GM12878 (cell line): ENCODE data around the gene CELF6. TPM values are rescaled to one million over a fixed set of nuclear protein-coding genes. Genes with fewer than 3 reads are reported as not detected.
A peak's percentile ranks its signal among the peaks of the same experiment; 100 is the strongest.

Source experiments
- ATF7 ChIP-seq: fragments of 450-650 bp; IDR thresholded peaks from 2 replicates; pipeline ENCODE4 v1.6.1; 2016; ENCODE audit warnings: low read depth, mild to moderate bottlenecking
- CBFB ChIP-seq: IDR thresholded peaks from 2 replicates; pipeline ENCODE4 v1.6.1; 2016; ENCODE audit warnings: antibody characterized with exemption, low read depth
- EP300 ChIP-seq, 2 experiments: fragments of 150-350 bp in 1 of 2; IDR thresholded peaks; 2 replicates each; pipeline ENCODE4 v1.6.1; 2011 to 2012; ENCODE audit warnings: low read depth in 2 of 2, low read length in 2 of 2, borderline replicate concordance in 1 of 2, improper control_type of control experiment in 1 of 2, inconsistent platforms in 1 of 2; ENCODE audit not compliant: control insufficient read depth in 1 of 2
- HDAC2 ChIP-seq: fragments of 200-600 bp; sonication (generic); IDR thresholded peaks from 2 replicates; pipeline ENCODE4 v1.6.1; 2017
- NR2C1 ChIP-seq: fragments of 450-650 bp; IDR thresholded peaks from 2 replicates; pipeline ENCODE4 v1.6.1; 2017; ENCODE audit warnings: antibody characterized with exemption, mild to moderate bottlenecking, moderate library complexity
- POLR2AphosphoS2 ChIP-seq: IDR thresholded peaks from 2 replicates; pipeline ENCODE4 v1.6.1; 2011; ENCODE audit warnings: low read depth, mild to moderate bottlenecking, low read length, improper control_type of control experiment, moderate library complexity
- POU2F2 ChIP-seq: IDR thresholded peaks from 3 replicates; pipeline ENCODE4 v1.6.1; 2011; ENCODE audit warnings: low read depth, mild to moderate bottlenecking, low read length, borderline replicate concordance
- WRNIP1 ChIP-seq: IDR thresholded peaks from 2 replicates; pipeline ENCODE4 v1.6.1; 2011; ENCODE audit warnings: low read depth, low read length, improper control_type of control experiment, borderline replicate concordance
- ZNF384 ChIP-seq: IDR thresholded peaks from 2 replicates; pipeline ENCODE4 v1.6.1; 2012; ENCODE audit warnings: low read depth, mild to moderate bottlenecking, low read length, improper control_type of control experiment, borderline replicate concordance
- polyA plus RNA-seq, 11 experiments: library from polyadenylated mRNA; depleted of rRNA in 4 of 11; unstranded in 6 of 11; stranded (reverse) in 5 of 11; fragments of >200 nt; fragmentation: Nextera tagmentation in 4 of 11; fragmentation: Illumina TruSeq in 1 of 11; extraction: Ambion mirVana in 4 of 11; extraction: Trizol in 1 of 11; gene quantifications; 1 replicate in 1 of 11; 2 replicates in 10 of 11; pipeline versions ENCODE4 v1.2.1 to v1.2.3, GENCODE V29; 2011 to 2016; ENCODE audit warnings: inconsistent platforms in 2 of 11, missing spikeins in 2 of 11, low read depth in 1 of 11
- total RNA-seq, 4 experiments: library from RNA; depleted of rRNA in 3 of 4; stranded (reverse); fragments of >200 nt in 3 of 4; fragmentation: Illumina TruSeq in 1 of 4; extraction: Trizol in 1 of 4; gene quantifications; 2 replicates each; pipeline versions ENCODE4 v1.2.1 to v1.2.3, GENCODE V29; 2013 to 2021
- TF ChIP-seq, protein P1 (sequence below): fragments of 150-350 bp; IDR thresholded peaks from 2 replicates; pipeline ENCODE4 v1.6.1; 2016; ENCODE audit warnings: low read depth, low read length
- TF ChIP-seq, protein P2 (sequence below): fragments of 150-350 bp; IDR thresholded peaks from 2 replicates; pipeline ENCODE4 v1.6.1; 2014; ENCODE audit warnings: mild to moderate bottlenecking, low read depth, low read length
- TF ChIP-seq, protein P3 (sequence below): IDR thresholded peaks from 2 replicates; pipeline ENCODE4 v1.6.1; 2012; ENCODE audit warnings: mild to moderate bottlenecking, low read depth, low read length
- TF ChIP-seq, protein P4 (sequence below): fragments of 450-650 bp; IDR thresholded peaks from 2 replicates; pipeline ENCODE4 v1.6.1; 2014; ENCODE audit warnings: mild to moderate bottlenecking
- TF ChIP-seq, protein P5 (sequence below), 3 experiments: IDR thresholded peaks in 2 of 3; conservative IDR thresholded peaks in 1 of 3; 2 replicates each; pipeline ENCODE4 v1.5.1; 2011; ENCODE audit warnings: low read depth in 3 of 3, low read length in 3 of 3, mild to moderate bottlenecking in 3 of 3, control low read depth in 2 of 3, moderate library complexity in 2 of 3, inconsistent platforms in 1 of 3, mixed read lengths in 1 of 3; ENCODE audit not compliant: control insufficient read depth in 2 of 3, insufficient read depth in 1 of 3; ENCODE audit errors: extremely low read depth in 1 of 3

The CELF6 gene
- total and polyA plus RNA-seq, 10 of the 15 experiments (the other 5 are each of a cell fraction or from before 2014, with no cell fraction given): 0.06 to 0.54 (median 0.23) TPM; not detected in 1

DNA sequence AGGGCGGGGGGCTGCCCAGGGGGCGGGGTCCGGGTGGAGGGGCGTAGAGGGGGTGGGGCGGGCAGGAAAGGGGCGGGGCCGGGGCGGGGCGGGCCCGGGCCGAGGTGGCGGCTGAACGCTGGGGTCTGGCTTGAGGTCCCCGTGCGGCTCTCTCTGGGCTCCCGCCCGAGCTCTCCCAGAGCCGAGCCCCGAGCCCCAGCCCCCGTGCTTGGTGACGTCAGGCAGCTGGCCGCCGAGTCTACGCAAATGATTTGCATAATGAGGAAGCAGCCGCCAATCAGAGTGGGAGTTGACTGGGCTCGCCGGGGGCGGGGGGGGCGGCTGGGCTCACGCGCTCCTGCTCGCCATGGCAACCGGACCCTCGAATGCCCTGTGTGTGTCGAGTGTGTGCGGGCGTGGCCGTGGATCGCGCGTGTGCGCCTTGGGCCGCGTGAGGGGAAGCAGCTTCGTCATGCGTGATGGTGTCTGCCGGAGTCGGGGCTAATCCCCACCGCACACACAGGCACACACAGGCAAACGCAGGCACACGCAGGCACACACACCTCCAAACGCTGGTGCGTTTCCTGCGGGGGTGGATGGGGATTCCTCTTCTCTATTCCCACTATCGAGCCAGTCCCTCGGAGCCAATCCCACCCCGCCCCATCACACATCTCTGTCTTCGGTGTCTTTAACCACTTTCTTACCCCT is at the start of gene CELF6 (continued):
- no peak for TF ChIP-seq CBFB
- no peak for TF ChIP-seq HDAC2
- no peak for TF ChIP-seq POLR2AphosphoS2
- TF ChIP-seq ZNF384: no peak
- TF ChIP-seq, protein P1, sequence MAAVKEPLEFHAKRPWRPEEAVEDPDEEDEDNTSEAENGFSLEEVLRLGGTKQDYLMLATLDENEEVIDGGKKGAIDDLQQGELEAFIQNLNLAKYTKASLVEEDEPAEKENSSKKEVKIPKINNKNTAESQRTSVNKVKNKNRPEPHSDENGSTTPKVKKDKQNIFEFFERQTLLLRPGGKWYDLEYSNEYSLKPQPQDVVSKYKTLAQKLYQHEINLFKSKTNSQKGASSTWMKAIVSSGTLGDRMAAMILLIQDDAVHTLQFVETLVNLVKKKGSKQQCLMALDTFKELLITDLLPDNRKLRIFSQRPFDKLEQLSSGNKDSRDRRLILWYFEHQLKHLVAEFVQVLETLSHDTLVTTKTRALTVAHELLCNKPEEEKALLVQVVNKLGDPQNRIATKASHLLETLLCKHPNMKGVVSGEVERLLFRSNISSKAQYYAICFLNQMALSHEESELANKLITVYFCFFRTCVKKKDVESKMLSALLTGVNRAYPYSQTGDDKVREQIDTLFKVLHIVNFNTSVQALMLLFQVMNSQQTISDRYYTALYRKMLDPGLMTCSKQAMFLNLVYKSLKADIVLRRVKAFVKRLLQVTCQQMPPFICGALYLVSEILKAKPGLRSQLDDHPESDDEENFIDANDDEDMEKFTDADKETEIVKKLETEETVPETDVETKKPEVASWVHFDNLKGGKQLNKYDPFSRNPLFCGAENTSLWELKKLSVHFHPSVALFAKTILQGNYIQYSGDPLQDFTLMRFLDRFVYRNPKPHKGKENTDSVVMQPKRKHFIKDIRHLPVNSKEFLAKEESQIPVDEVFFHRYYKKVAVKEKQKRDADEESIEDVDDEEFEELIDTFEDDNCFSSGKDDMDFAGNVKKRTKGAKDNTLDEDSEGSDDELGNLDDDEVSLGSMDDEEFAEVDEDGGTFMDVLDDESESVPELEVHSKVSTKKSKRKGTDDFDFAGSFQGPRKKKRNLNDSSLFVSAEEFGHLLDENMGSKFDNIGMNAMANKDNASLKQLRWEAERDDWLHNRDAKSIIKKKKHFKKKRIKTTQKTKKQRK: no peak
- TF ChIP-seq, protein P2, sequence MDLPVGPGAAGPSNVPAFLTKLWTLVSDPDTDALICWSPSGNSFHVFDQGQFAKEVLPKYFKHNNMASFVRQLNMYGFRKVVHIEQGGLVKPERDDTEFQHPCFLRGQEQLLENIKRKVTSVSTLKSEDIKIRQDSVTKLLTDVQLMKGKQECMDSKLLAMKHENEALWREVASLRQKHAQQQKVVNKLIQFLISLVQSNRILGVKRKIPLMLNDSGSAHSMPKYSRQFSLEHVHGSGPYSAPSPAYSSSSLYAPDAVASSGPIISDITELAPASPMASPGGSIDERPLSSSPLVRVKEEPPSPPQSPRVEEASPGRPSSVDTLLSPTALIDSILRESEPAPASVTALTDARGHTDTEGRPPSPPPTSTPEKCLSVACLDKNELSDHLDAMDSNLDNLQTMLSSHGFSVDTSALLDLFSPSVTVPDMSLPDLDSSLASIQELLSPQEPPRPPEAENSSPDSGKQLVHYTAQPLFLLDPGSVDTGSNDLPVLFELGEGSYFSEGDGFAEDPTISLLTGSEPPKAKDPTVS: no peak
- TF ChIP-seq, protein P3, sequence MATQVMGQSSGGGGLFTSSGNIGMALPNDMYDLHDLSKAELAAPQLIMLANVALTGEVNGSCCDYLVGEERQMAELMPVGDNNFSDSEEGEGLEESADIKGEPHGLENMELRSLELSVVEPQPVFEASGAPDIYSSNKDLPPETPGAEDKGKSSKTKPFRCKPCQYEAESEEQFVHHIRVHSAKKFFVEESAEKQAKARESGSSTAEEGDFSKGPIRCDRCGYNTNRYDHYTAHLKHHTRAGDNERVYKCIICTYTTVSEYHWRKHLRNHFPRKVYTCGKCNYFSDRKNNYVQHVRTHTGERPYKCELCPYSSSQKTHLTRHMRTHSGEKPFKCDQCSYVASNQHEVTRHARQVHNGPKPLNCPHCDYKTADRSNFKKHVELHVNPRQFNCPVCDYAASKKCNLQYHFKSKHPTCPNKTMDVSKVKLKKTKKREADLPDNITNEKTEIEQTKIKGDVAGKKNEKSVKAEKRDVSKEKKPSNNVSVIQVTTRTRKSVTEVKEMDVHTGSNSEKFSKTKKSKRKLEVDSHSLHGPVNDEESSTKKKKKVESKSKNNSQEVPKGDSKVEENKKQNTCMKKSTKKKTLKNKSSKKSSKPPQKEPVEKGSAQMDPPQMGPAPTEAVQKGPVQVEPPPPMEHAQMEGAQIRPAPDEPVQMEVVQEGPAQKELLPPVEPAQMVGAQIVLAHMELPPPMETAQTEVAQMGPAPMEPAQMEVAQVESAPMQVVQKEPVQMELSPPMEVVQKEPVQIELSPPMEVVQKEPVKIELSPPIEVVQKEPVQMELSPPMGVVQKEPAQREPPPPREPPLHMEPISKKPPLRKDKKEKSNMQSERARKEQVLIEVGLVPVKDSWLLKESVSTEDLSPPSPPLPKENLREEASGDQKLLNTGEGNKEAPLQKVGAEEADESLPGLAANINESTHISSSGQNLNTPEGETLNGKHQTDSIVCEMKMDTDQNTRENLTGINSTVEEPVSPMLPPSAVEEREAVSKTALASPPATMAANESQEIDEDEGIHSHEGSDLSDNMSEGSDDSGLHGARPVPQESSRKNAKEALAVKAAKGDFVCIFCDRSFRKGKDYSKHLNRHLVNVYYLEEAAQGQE: no peak
- TF ChIP-seq NR2C1: no peak
- TF ChIP-seq EP300 (IDR thresholded peaks at IDR 0.05; ENCODE audit: borderline replicate concordance in 1 of 2, control insufficient read depth in 1 of 2, low read depth in 2 of 2, low read length in 2 of 2): no peak
- TF ChIP-seq WRNIP1: no peak
- TF ChIP-seq, protein P4, sequence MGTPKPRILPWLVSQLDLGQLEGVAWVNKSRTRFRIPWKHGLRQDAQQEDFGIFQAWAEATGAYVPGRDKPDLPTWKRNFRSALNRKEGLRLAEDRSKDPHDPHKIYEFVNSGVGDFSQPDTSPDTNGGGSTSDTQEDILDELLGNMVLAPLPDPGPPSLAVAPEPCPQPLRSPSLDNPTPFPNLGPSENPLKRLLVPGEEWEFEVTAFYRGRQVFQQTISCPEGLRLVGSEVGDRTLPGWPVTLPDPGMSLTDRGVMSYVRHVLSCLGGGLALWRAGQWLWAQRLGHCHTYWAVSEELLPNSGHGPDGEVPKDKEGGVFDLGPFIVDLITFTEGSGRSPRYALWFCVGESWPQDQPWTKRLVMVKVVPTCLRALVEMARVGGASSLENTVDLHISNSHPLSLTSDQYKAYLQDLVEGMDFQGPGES: no peak
- TF ChIP-seq POU2F2: peak; percentile 93
- TF ChIP-seq, protein P5, sequence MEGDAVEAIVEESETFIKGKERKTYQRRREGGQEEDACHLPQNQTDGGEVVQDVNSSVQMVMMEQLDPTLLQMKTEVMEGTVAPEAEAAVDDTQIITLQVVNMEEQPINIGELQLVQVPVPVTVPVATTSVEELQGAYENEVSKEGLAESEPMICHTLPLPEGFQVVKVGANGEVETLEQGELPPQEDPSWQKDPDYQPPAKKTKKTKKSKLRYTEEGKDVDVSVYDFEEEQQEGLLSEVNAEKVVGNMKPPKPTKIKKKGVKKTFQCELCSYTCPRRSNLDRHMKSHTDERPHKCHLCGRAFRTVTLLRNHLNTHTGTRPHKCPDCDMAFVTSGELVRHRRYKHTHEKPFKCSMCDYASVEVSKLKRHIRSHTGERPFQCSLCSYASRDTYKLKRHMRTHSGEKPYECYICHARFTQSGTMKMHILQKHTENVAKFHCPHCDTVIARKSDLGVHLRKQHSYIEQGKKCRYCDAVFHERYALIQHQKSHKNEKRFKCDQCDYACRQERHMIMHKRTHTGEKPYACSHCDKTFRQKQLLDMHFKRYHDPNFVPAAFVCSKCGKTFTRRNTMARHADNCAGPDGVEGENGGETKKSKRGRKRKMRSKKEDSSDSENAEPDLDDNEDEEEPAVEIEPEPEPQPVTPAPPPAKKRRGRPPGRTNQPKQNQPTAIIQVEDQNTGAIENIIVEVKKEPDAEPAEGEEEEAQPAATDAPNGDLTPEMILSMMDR (IDR thresholded peaks at IDR 0.05 in 2 of 3, conservative IDR thresholded peaks at IDR 0.05 in 1 of 3; ENCODE audit: control insufficient read depth in 2 of 3, extremely low read depth in 1 of 3, insufficient read depth in 1 of 3, low read depth in 3 of 3, low read length in 3 of 3): no peak
- 0 out of 2 replicates have a peak, but pooled peaks have one; percentile 29 for TF ChIP-seq ATF7
